NCI-H446 (cell line): ENCODE data around the gene ANKK1.
A peak's percentile ranks its signal among the peaks of the same experiment; 100 is the strongest.

Source experiments
- DNase-seq, 2 experiments: peaks; one replicate each; lab custom pipeline; 2025; lab: John Stamatoyannopoulos, UW

Gene ANKK1

GRCh38 chr11:113410414-113411135, 23.0 kb downstream of the ANKK1 start:
- DNase-seq = no peak

- DNase-seq = no peak
These were observed 24.0 kb downstream of the ANKK1 start for GRCh38 chr11:113411536-113411935.

GRCh38 chr11:113412675-113413074, 25.1 kb downstream of the ANKK1 start:
- DNase-seq = no peak

- DNase-seq = no peak
These were observed 27.8 kb downstream of the ANKK1 start for GRCh38 chr11:113415343-113415742.

GRCh38 chr11:113417428-113417827, 29.8 kb downstream of the ANKK1 start:
- DNase-seq = no peak

GRCh38 chr11:113419454-113420003, 31.9 kb downstream of the ANKK1 start:
- DNase-seq = no peak

- DNase-seq = no peak
These were observed 33.2 kb downstream of the ANKK1 start for GRCh38 chr11:113420808-113421207.

- DNase-seq = no peak
These were observed 39.1 kb downstream of the ANKK1 start for GRCh38 chr11:113426686-113427085.

- DNase-seq = no peak
These were observed 44.2 kb downstream of the ANKK1 start for GRCh38 chr11:113431746-113432145.

GRCh38 chr11:113435190-113435968, 47.8 kb downstream of the ANKK1 start:
- no peak for DNase-seq

GRCh38 chr11:113436672-113437252, 49.2 kb downstream of the ANKK1 start:
- DNase-seq = peak in 1 of 2 experiments; percentile 21

GRCh38 chr11:113440816-113441215, 53.2 kb downstream of the ANKK1 start:
- no peak for DNase-seq

- peak in 1 of 2 experiments; percentile 17 for DNase-seq
These were observed 57.0 kb downstream of the ANKK1 start for GRCh38 chr11:113444502-113445123.

- no peak for DNase-seq
These were observed 58.5 kb downstream of the ANKK1 start for GRCh38 chr11:113446112-113446511.

- DNase-seq = no peak
These were observed 59.4 kb downstream of the ANKK1 start for GRCh38 chr11:113446938-113447337.

- DNase-seq = no peak
These were observed 60.2 kb downstream of the ANKK1 start for GRCh38 chr11:113447621-113448315.

- no peak for DNase-seq
These were observed 60.7 kb downstream of the ANKK1 start for GRCh38 chr11:113448316-113448677.

- no peak for DNase-seq
These were observed 62.2 kb downstream of the ANKK1 start for GRCh38 chr11:113449743-113450142.
